Breast epithelium (tissue), 4 donors: ENCODE data around the gene THSD8. TPM values are rescaled to one million over a fixed set of nuclear protein-coding genes. Genes with fewer than 3 reads are reported as not detected.

Experiments used
- DNase-seq, 2 donors: peaks; one replicate each; pipeline ENCODE4 v3.0.0-alpha.2; 2019; ENCODE audit warnings: low spot score in 2 of 2
- H3K27ac ChIP-seq, 2 donors: fragments of 200-600 bp; sonication (generic) in 1 of 2; one replicate each; pipeline ENCODE4 v1.5.1; 2016 to 2019; ENCODE audit warnings: mild to moderate bottlenecking in 1 of 2
- H3K27me3 ChIP-seq, 2 donors: fragments of 200-600 bp; sonication (generic) in 1 of 2; one replicate each; pipeline versions ENCODE4 v1.5.1 to v1.6.0; 2017 to 2019; ENCODE audit warnings: control low read depth in 1 of 2, mild to moderate bottlenecking in 1 of 2
- H3K36me3 ChIP-seq: fragments of 200-600 bp; one replicate; pipeline ENCODE4 v1.5.1; 2019
- H3K4me1 ChIP-seq, 2 donors: fragments of 200-600 bp; sonication (generic); one replicate each; pipeline ENCODE4 v1.5.1; 2016 to 2019; ENCODE audit warnings: control low read depth in 1 of 2
- H3K4me3 ChIP-seq, 3 donors: fragments of 200-600 bp; sonication (generic); 1 replicate in 2 of 3; 2 replicates in 1 of 3; pipeline ENCODE4 v1.5.1; 2016 to 2019; ENCODE audit warnings: mild to moderate bottlenecking in 3 of 3, moderate library complexity in 2 of 3
- H3K9me3 ChIP-seq, 2 donors: fragments of 200-600 bp; sonication (generic) in 1 of 2; one replicate each; pipeline ENCODE4 v1.5.1; 2016 to 2019; ENCODE audit warnings: control low read depth in 1 of 2
- CTCF ChIP-seq, 3 donors: fragments of 450-650 bp; IDR thresholded peaks; one replicate each; pipeline ENCODE4 v1.5.1; 2016 to 2017; ENCODE audit warnings: antibody characterized with exemption in 3 of 3, mild to moderate bottlenecking in 3 of 3, moderate library complexity in 3 of 3
- POLR2A ChIP-seq: fragments of 450-650 bp; IDR thresholded peaks from one replicate; pipeline ENCODE4 v1.6.1; 2016; ENCODE audit warnings: antibody characterized with exemption, mild to moderate bottlenecking, moderate library complexity
- POLR2AphosphoS5 ChIP-seq, 3 donors: sonication (generic); formaldehyde crosslinking; IDR thresholded peaks; one replicate each; pipeline ENCODE4 v1.6.1; 2017; ENCODE audit warnings: antibody characterized with exemption in 3 of 3
- intact Hi-C: fragments of 100-400 bp; cut with DNase I; formaldehyde crosslinking; loops from one replicate; pipeline ENCODE4 v1.15.1; 2023; ENCODE audit warnings: low total_unique reads
- total RNA-seq, 3 donors: library from RNA; depleted of rRNA; stranded (reverse); fragments of >200 nt; gene quantifications; one replicate each; pipeline ENCODE4 v1.1.0, GENCODE V29; 2016

Gene THSD8
- total RNA-seq, 3 donors from 2014 or later: not detected

DNA sequence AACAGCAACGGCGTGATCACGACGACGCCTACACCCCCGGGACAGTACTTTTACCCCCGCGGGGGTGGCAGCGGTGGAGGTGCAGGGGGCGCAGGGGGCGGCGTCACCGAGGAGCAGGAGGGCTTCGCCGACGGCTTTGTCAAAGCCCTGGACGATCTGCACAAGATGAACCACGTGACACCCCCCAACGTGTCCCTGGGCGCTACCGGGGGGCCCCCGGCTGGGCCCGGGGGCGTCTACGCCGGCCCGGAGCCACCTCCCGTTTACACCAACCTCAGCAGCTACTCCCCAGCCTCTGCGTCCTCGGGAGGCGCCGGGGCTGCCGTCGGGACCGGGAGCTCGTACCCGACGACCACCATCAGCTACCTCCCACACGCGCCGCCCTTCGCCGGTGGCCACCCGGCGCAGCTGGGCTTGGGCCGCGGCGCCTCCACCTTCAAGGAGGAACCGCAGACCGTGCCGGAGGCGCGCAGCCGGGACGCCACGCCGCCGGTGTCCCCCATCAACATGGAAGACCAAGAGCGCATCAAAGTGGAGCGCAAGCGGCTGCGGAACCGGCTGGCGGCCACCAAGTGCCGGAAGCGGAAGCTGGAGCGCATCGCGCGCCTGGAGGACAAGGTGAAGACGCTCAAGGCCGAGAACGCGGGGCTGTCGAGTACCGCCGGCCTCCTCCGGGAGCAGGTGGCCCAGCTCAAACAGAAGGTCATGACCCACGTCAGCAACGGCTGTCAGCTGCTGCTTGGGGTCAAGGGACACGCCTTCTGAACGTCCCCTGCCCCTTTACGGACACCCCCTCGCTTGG, 9.6 kb upstream of the THSD8 start:
- intact Hi-C loops: no loop called here
- H3K27me3 ChIP-seq: no peaks in the 10 kb centered on the region

DNA sequence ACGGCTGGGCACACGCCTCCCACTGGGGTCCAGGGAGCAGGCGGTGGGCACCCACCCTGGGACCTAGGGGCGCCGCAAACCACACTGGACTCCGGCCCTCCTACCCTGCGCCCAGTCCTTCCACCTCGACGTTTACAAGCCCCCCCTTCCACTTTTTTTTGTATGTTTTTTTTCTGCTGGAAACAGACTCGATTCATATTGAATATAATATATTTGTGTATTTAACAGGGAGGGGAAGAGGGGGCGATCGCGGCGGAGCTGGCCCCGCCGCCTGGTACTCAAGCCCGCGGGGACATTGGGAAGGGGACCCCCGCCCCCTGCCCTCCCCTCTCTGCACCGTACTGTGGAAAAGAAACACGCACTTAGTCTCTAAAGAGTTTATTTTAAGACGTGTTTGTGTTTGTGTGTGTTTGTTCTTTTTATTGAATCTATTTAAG, 9.0 kb upstream of the THSD8 start:
- DNase-seq: no peak
- H3K36me3 ChIP-seq: no peaks in the 10 kb centered on the region
- H3K9me3 ChIP-seq: no peaks in the 10 kb centered on the region
- TF ChIP-seq CTCF (IDR thresholded peaks at IDR 0.05): peak in 1 of 3 donors; percentile 15
- TF ChIP-seq POLR2A: no peak
- peak in 1 of 3 donors; percentile 90 for TF ChIP-seq POLR2AphosphoS5 (IDR thresholded peaks at IDR 0.05)
- H3K4me1 ChIP-seq: peaks cover 6 to 25% of the 10 kb centered on the region in 2 donors
- no peaks in the 10 kb centered on the region for H3K27me3 ChIP-seq
- intact Hi-C loops: no loop called here
- H3K4me3 ChIP-seq: peak overlapping the region; percentile 92 to 100 (median 95)
- peak overlapping the region; percentile 98 to 100 for H3K27ac ChIP-seq

More for the DNA sequence above, 9.6 kb upstream of the THSD8 start:
- no peak for TF ChIP-seq CTCF (IDR thresholded peaks at IDR 0.05)
- TF ChIP-seq POLR2AphosphoS5 (IDR thresholded peaks at IDR 0.05): peak; percentile 57 to 95 (median 72)
- peak; percentile 63 to 79 for DNase-seq
- H3K36me3 ChIP-seq: no peaks in the 10 kb centered on the region
- peaks cover 6 to 28% of the 10 kb centered on the region in 2 donors for H3K4me1 ChIP-seq
- peak overlapping the region; percentile 92 to 100 (median 95) for H3K4me3 ChIP-seq
- peak overlapping the region; percentile 98 to 100 for H3K27ac ChIP-seq
- no peaks in the 10 kb centered on the region for H3K9me3 ChIP-seq

DNA sequence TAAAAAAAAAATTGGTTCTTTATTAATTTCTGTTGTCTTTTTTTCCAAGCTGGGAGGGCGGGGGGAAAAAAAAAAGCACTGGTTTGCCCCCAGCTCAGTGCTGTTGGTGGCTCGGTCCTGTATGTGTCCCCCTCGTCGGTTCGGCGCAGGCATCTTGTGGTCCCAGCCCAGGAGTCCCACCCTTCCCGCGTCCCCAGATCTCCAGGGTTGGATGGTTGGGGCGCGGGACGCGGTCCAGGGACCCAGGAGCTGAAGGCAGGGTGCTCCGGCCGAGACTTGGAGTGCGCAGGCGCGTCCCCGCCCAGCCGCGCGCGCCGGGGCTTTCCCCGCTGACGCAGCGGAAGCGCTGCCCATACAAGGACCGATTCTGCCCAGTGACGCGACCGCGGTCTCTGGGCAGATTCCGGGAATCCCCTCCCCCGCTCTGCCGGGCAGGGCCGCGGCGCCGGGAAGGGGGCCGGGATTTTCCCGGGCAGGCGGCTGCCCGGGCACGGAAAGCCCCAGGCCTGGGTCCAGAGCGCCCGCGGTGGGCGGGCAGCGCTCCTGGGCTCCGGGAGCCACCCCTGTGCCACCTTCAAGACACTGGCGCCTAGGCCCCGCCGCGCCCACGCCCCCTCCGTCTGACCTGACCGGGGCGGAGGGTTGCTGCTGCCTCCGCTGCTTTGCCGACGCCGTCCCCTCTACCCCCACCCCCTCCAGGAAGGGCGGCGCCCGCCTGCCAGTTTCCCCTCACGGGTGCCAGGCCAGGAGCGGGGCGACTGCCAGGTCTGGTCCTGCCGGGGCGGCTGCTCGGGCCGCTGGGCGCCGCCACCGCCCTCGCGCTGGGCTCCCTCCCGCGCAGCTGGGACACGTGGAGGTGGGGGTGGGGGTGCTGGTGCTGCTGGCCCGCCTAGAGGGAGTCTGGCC, 8.3 kb upstream of the THSD8 start:
- H3K27me3 ChIP-seq: no peaks in the 10 kb centered on the region
- no peaks in the 10 kb centered on the region for H3K9me3 ChIP-seq
- peak overlapping the region; percentile 92 to 100 (median 95) for H3K4me3 ChIP-seq
- intact Hi-C loops: no loop called here
- H3K27ac ChIP-seq: peak overlapping the region; percentile 98 to 100
- H3K4me1 ChIP-seq: peaks cover 6 to 19% of the 10 kb centered on the region in 2 donors
- no peaks in the 10 kb centered on the region for H3K36me3 ChIP-seq
- peak; percentile 93 to 94 for DNase-seq
- peak in 1 of 3 donors; percentile 7 for TF ChIP-seq CTCF (IDR thresholded peaks at IDR 0.05)
- peak; percentile 82 for TF ChIP-seq POLR2A
- TF ChIP-seq POLR2AphosphoS5 (IDR thresholded peaks at IDR 0.05): peak; percentile 88 to 99 (median 96)

DNA sequence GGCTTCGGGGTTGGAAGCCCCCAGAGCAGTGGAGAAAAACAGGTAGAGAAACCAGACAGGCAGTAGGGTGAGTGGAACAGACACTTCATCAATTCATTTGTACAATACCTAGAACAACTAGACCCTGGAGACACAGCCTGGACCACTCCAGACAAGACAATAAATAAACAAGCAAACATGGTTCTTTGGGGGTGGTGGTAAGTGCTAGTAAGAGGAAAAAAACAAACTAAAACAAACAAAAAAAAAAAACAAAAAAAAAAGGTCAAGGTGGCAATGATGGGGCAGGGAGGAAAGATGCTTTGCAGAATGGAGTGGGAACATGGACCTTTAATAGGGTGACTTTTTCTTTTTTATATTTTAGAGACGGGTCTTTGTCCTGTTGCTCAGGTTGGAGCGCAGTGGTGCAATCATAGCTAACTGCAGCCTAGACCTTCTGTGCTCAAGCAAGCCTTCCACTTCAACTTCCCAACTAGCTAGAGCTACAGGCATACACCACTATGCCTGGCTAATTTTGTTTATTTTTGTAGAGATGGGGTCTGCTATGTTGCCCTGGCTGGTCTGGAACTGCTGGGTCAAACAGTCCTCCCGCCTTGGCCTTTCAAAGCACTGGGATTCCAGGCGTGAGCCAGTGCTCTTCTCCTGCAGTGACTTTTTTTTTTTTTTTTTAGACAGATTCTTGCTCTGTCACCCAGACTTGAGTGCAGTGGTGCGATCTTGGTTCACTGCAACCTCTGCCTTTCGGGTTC, 7.5 kb upstream of the THSD8 start:
- peak overlapping the region; percentile 98 to 100 for H3K27ac ChIP-seq
- H3K9me3 ChIP-seq: no peaks in the 10 kb centered on the region
- intact Hi-C loops: no loop called here
- no peak for DNase-seq
- H3K36me3 ChIP-seq: no peaks in the 10 kb centered on the region
- peaks cover 5 to 10% of the 10 kb centered on the region in 2 donors for H3K4me1 ChIP-seq
- H3K27me3 ChIP-seq: no peaks in the 10 kb centered on the region
- TF ChIP-seq POLR2AphosphoS5 (IDR thresholded peaks at IDR 0.05): peak in 1 of 3 donors; percentile 45
- TF ChIP-seq POLR2A: no peak
- peak overlapping the region; percentile 92 to 100 (median 95) for H3K4me3 ChIP-seq

GRCh38 chr19:12794971-12795381, 6.9 kb upstream of the THSD8 start:
- Histone ChIP-seq H3K27me3 (no peaks in the 10 kb centered on the region), H3K4me1 (peaks cover 0 to 10% of the 10 kb centered on the region in 2 donors), H3K4me3 (no peak overlapping the region), H3K27ac (peak overlapping the region; percentile 40 to 98), H3K9me3 (no peaks in the 10 kb centered on the region), H3K36me3 (no peaks in the 10 kb centered on the region)
- intact Hi-C loops: no loop called here
- DNase-seq: no peak
- no peak for TF ChIP-seq CTCF (IDR thresholded peaks at IDR 0.05)
- no peak for TF ChIP-seq POLR2AphosphoS5 (IDR thresholded peaks at IDR 0.05)
- no peak for TF ChIP-seq POLR2A
